HG02798 (cell line): Measurements from ENCODE around the gene SMIM3.
"Not testable (repeated sequence)": the region's sequence is repeated elsewhere in the genome, so short reads cannot be mapped to it uniquely, and the experiment has no call there.

Experiments used
- ATAC-seq: cut with Tn5 transposase; IDR thresholded peaks from one replicate; pipeline ENCODE4 v1.9.1; 2021; ENCODE audit warnings: mild to moderate bottlenecking; ENCODE audit not compliant: unreplicated experiment, poor library complexity

Gene SMIM3

DNA sequence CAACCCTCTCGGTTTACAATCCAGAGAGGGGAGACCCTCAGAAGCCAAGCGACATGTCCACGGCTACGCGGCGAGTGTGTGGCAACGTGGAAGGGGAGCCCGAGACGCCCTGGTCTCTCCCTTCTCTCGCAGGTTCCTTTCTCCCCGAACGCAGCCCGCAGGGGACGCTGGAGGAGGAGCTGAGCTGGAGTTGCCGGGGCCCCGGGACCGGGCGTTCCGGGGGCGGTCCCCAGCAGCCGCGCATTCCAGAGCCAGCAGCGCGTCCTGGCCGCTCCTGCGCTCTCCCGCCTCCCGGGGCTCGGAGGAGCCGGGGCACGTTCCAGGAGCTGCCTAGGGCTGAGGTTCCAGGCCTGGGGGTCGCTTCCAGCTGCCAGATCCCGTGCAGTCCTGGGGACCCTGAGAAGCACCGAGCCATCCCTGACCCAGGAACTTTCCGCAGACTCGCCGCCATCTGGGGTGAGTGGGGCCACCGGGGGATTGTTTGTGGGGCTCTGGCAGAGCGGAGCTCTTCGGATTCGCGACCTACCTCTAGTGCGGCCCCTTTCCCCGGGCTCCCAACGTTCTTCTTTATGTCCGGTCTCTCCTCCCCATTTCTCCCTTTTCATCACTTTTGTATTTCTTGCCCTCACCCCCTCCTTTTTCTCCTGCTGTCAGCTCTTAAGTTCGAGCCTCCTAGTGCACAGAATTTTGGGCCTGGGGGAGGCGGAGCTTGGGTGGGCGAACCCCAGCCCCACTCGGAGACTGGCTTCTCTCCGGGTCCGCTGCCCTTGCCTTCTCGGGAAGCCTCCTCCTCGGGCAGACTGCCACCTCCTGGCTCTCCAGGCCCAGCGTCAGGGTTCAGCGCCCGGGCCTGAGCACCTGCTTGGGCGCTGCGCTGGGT lies at the start of gene SMIM3:
Gene SMIM3, plus strand, starts transcription at position 241 of the 880 bp plus-strand sequence. CDS start 16,684 bp downstream, outside the sequence.
- peak; percentile 33 for ATAC-seq

- no peak for ATAC-seq
Observed at GRCh38 chr5:150729859-150730258, 48.7 kb upstream of the SMIM3 start.

DNA sequence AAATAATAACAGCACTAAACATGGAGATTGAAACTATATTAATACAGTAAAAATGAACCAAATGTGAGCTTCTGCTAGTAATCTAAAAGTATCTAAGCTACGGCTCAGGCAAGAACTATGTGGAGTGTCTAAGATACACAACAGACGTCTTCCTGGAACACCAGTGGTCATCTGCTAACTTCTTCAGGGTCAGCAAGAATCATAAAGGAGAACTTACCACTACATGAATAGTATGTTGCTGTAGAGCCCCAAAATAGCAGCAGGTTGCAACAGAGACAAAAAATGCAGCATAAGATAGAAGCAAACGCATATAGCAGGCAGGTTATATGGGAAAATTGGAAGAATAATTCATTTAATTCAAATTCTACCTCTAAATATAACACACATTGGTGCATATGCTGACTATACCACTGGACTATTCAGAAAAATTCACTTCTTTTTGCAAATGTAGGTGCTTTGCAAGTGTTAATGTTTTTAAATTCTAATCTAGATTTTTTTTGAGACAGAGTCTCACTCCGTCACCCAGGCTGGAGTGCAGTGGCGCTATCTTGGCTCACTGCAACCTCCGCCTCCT lies 46.8 kb upstream of the SMIM3 start:
- ATAC-seq, result no peak

GRCh38 chr5:150734579-150735384 lies 43.8 kb upstream of the SMIM3 start:
- ATAC-seq, result peak; percentile 82

DNA sequence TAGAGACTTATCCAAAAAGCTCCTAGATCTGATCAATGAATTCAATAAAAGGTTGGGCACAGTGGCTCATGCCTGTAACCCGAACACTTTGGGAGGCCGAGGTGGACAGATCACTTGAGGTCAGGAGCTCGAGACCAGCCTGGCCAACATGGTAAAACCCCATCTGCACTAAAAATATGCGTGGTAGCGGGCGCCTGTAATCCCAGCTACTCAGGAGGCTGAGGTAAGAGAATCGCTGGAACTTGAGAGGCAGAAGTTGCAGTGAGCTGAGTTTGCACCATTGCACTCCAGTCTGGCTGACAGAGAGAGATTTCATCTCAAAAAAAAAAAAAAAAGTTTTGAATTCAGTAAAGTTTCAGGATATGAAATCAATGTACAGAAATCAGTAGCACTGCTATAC lies 39.7 kb upstream of the SMIM3 start:
- ATAC-seq, result no peak

- no peak for ATAC-seq
Observed at GRCh38 chr5:150740992-150741391, 37.6 kb upstream of the SMIM3 start.

DNA sequence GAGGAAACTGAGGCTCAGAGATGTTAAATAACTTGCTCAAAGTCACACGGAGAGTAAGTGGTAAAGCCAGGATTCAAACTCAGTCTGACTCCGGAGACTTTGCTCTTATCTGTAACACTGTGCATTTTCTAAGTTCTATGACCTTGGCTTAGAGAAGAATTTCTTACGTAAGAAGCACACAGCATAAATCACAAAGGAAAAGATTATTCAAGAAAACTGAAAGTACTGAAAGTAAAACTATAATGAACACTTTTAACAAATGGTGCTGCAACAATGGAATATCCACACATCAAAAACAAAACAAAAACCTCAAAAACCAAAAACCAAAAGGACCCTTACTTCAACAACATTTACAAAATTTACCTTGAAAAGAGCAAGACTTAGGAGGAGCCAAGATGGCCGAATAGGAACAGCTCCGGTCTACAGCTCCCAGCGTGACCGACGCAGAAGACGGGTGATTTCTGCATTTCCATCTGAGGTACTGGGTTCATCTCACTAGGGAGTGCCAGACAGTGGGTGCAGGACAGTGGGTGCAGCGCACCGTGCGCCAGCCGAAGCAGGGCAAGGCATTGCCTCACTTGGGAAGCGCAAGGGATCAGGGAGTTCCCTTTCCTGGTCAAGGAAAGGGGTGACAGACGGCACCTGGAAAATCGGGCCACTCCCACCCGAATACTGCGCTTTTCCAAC lies 36.0 kb upstream of the SMIM3 start:
- not testable (repeated sequence) for ATAC-seq

DNA sequence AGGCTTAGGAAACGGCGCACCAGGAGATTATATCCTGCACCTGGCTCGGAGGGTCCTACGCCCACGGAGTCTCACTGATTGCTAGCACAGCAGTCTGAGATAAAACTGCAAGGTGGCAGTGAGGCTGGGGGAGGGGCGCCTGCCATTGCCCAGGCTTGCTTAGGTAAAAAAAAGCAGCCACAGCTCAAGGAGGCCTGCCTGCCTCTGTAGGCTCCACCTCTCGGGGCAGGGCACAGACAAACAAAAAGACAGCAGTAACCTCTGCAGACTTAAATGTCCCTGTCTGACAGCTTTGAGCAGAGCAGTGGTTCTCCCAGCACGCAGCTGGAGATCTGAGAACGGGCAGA lies 35.4 kb upstream of the SMIM3 start:
- not testable (repeated sequence) for ATAC-seq

GRCh38 chr5:150750469-150750868 lies 28.1 kb upstream of the SMIM3 start:
- no peak for ATAC-seq

DNA sequence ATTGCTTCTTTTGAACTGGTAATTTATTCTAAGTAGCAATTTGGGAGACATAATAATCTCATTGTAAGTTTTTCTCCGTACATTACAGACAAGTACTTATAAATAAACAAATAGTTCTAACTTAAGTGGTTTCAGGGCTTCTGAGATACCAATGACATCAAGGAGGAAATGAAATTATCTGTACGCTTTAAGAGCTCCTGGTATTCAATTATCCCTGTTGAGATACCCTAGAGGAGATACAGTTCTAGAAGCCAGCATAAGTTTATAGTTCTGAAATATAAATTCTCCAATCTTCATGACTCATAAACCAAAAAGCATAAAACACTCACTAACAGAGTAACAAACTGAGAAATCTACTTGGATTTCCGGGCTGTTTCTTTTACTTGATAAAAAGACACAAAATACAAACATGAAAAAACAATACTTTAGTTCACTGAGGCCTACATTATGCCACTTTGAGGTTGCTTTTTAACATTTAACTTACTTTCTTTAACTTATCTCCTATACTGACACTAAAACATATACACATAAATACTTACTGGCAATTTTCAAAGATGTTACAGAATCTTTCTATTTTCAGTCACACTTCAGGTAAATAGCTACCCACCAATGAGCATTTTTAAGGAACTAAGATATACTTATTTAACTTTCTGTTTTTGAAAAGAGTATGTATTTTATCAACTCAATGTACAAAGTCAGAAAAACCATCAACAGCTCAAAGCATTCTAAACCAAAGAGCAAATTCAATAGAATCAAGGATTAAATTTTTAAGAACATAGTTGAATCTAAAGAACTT lies 27.3 kb upstream of the SMIM3 start:
- ATAC-seq, result no peak

DNA sequence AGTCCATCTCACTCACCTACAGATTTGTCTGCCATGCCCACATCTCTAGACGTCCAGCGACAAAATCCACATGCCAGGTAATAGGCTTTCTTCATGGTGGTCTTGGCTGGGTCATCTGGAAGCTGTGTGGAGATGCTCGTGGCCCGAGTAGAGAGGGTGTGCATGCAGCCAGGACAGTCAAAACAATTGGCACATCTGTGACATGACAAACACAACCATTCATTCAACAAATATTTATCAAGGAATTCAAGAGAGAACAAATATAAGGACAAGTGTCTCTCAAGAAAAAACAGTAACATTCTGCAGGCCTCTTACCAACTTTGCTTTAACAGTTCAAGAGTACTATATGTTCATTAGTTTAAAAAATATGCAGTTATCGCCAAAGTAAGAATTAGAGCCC lies 25.1 kb upstream of the SMIM3 start:
- no peak for ATAC-seq

DNA sequence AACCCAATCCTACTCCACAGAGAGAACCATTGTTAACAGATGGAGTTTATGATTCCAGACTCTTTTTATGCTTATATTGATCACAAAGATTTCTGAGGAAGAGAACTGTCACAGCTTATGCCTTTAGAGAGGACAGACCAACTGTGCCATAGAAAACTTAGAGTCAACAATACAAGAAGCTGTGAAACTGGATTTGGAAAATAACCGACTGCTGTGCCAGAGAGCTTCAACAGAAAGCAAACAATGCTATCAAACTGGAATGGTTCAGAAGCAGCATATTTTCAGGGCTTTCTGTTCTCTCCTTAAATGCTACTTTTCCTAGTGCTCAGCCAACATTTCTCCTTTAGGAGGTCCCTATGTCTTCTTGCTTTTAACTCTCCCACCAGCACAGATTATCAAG lies 24.7 kb upstream of the SMIM3 start:
- no peak for ATAC-seq

- no peak for ATAC-seq
Observed at GRCh38 chr5:150757087-150757649, 21.4 kb upstream of the SMIM3 start.

- peak; percentile 12 for ATAC-seq
Observed at GRCh38 chr5:150758203-150758530, 20.4 kb upstream of the SMIM3 start.

- ATAC-seq, result peak; percentile 96
Observed at GRCh38 chr5:150758531-150759333, 19.8 kb upstream of the SMIM3 start, which contains the start of gene DCTN4. Gene DCTN4 (minus strand): TSS chr5:150759017. CDS start chr5:150758993, 24 bp downstream.

GRCh38 chr5:150759334-150759583 lies 19.3 kb upstream of the SMIM3 start:
- no peak for ATAC-seq

GRCh38 chr5:150762211-150762610 lies 16.3 kb upstream of the SMIM3 start:
- no peak for ATAC-seq

GRCh38 chr5:150763023-150763769 lies 15.4 kb upstream of the SMIM3 start:
- ATAC-seq, result no peak
